Measurements from ENCODE around the gene AQR. TPM values are rescaled to one million over a fixed set of nuclear protein-coding genes. Genes with fewer than 3 reads are reported as not detected.
"Not testable (repeated sequence)": the region's sequence is repeated elsewhere in the genome, so short reads cannot be mapped to it uniquely, and the experiment has no call there.

The AQR gene
- total RNA-seq, 4 donors from 2014 or later, result 6.3 to 13.1 (median 10.3) TPM

GRCh38 chr15:34942363-34942762 is 27.2 kb downstream of the AQR start:
- H3K4me1 ChIP-seq, result no peaks in the 10 kb centered on the region
- DNase-seq (no peak), ATAC-seq (no peak)
- H3K9me3 ChIP-seq, result no peaks in the 10 kb centered on the region
- no peak overlapping the region for H3K27ac ChIP-seq
- intact Hi-C loops (cut with DNase I; ENCODE audit: low total_unique reads) (no loop called here), in situ Hi-C loops (cut with MboI; ENCODE audit: low sequenced_read_pairs in 4 of 4) (no loop called here)
- H3K4me3 ChIP-seq, result no peak overlapping the region
- TF ChIP-seq POLR2A (IDR thresholded peaks at IDR 0.05) (no peak), CTCF (IDR thresholded peaks at IDR 0.05 in 4 of 5, conservative IDR thresholded peaks at IDR 0.05 in 1 of 5) (no peak)
- H3K36me3 ChIP-seq, result peaks cover 0 to 67% of the 10 kb centered on the region in 2 donors
- H3K27me3 ChIP-seq, result no peaks in the 10 kb centered on the region

- Histone ChIP-seq H3K9me3 (no peaks in the 10 kb centered on the region), H3K27me3 (no peaks in the 10 kb centered on the region), H3K4me3 (no peak overlapping the region), H3K27ac (no peak overlapping the region), H3K36me3 (peaks cover 0 to 72% of the 10 kb centered on the region in 2 donors), H3K4me1 (no peaks in the 10 kb centered on the region)
- ATAC-seq, result no peak
- TF ChIP-seq POLR2A (IDR thresholded peaks at IDR 0.05) (no peak), CTCF (IDR thresholded peaks at IDR 0.05 in 4 of 5, conservative IDR thresholded peaks at IDR 0.05 in 1 of 5) (no peak)
- in situ Hi-C loops (cut with MboI; ENCODE audit: low sequenced_read_pairs in 4 of 4) (no loop called here), intact Hi-C loops (cut with DNase I; ENCODE audit: low total_unique reads) (no loop called here)
- no peak for DNase-seq
Measured at GRCh38 chr15:34941831-34942230, 27.7 kb downstream of the AQR start.

GRCh38 chr15:34941185-34941698 is 28.3 kb downstream of the AQR start:
- in situ Hi-C loops (cut with MboI; ENCODE audit: low sequenced_read_pairs in 4 of 4) (no loop called here), intact Hi-C loops (cut with DNase I; ENCODE audit: low total_unique reads) (no loop called here)
- Histone ChIP-seq H3K27ac (no peak overlapping the region), H3K27me3 (no peaks in the 10 kb centered on the region), H3K36me3 (peaks cover 0 to 78% of the 10 kb centered on the region in 2 donors), H3K9me3 (no peaks in the 10 kb centered on the region), H3K4me3 (no peak overlapping the region), H3K4me1 (no peaks in the 10 kb centered on the region)
- ATAC-seq (no peak), DNase-seq (no peak)
- TF ChIP-seq CTCF (IDR thresholded peaks at IDR 0.05 in 4 of 5, conservative IDR thresholded peaks at IDR 0.05 in 1 of 5) (no peak), POLR2A (IDR thresholded peaks at IDR 0.05) (no peak)

- Histone ChIP-seq H3K27ac (no peak overlapping the region), H3K9me3 (no peaks in the 10 kb centered on the region), H3K4me3 (no peak overlapping the region), H3K36me3 (peaks cover 3 to 80% of the 10 kb centered on the region in 2 donors), H3K4me1 (no peaks in the 10 kb centered on the region), H3K27me3 (no peaks in the 10 kb centered on the region)
- in situ Hi-C loops (cut with MboI; ENCODE audit: low sequenced_read_pairs in 4 of 4) (no loop called here), intact Hi-C loops (cut with DNase I; ENCODE audit: low total_unique reads) (no loop called here)
- DNase-seq (no peak), ATAC-seq (no peak)
- no peak for TF ChIP-seq CTCF (IDR thresholded peaks at IDR 0.05 in 4 of 5, conservative IDR thresholded peaks at IDR 0.05 in 1 of 5)
- TF ChIP-seq POLR2A (IDR thresholded peaks at IDR 0.05), result no peak
Measured at GRCh38 chr15:34933432-34933975, 36.0 kb downstream of the AQR start.

- in situ Hi-C loops (cut with MboI; ENCODE audit: low sequenced_read_pairs in 4 of 4), result loop anchor here in 3 of 4 donors (10.0 kb wide), 3 partner anchors 224 to 314 kb away; no protein-coding TSS in a partner anchor
- not testable (repeated sequence) for DNase-seq
Measured at GRCh38 chr15:34928349-34928748, 41.2 kb downstream of the AQR start.

More at GRCh38 chr15:34928349-34928748, 41.2 kb downstream of the AQR start:
- ATAC-seq; H3K27ac ChIP-seq; H3K4me1 ChIP-seq; H3K27me3 ChIP-seq; intact Hi-C loops (cut with DNase I; ENCODE audit: low total_unique reads); H3K4me3 ChIP-seq; H3K9me3 ChIP-seq: not testable (repeated sequence)
- H3K36me3 ChIP-seq, result peaks cover 3 to 68% of the 10 kb centered on the region in 2 donors
